Liver (tissue), 9 donors: ENCODE measurements around the gene MYO15B. TPM values are rescaled to one million over a fixed set of nuclear protein-coding genes. Genes with fewer than 3 reads are reported as not detected.

Experiments used
- DNase-seq: peaks from one replicate; pipeline ENCODE4 v3.0.0-alpha.2; 2017; ENCODE audit warnings: low spot score
- H3K27ac ChIP-seq, 2 donors: one replicate each; pipeline ENCODE4 v1.7.0; 2013; ENCODE audit warnings: inconsistent platforms in 2 of 2, low read length in 2 of 2, control low read depth in 1 of 2, low read depth in 1 of 2, mild to moderate bottlenecking in 1 of 2
- H3K27me3 ChIP-seq, 4 donors: one replicate each; pipeline versions ENCODE4 v1.6.1 to v1.7.0; 2013; ENCODE audit warnings: low read length in 3 of 4, inconsistent platforms in 1 of 4, mild to moderate bottlenecking in 1 of 4, moderate library complexity in 1 of 4; ENCODE audit not compliant: control insufficient read depth in 4 of 4, insufficient read depth in 4 of 4
- H3K36me3 ChIP-seq, 4 donors: one replicate each; pipeline versions ENCODE4 v1.6.1 to v1.7.0; 2013; ENCODE audit warnings: low read length in 3 of 4, mild to moderate bottlenecking in 3 of 4, low read depth in 1 of 4, moderate library complexity in 1 of 4; ENCODE audit not compliant: control insufficient read depth in 4 of 4, insufficient read depth in 3 of 4
- H3K4me1 ChIP-seq, 4 donors: one replicate each; pipeline versions ENCODE4 v1.6.1 to v1.7.0; 2013; ENCODE audit warnings: low read length in 3 of 4, mild to moderate bottlenecking in 3 of 4, moderate library complexity in 1 of 4; ENCODE audit not compliant: control insufficient read depth in 4 of 4, insufficient read depth in 4 of 4
- H3K4me3 ChIP-seq, 3 donors: one replicate each; pipeline versions ENCODE4 v1.6.1 to v1.7.0; 2013; ENCODE audit warnings: low read length in 3 of 3, control low read depth in 1 of 3, low read depth in 1 of 3, mild to moderate bottlenecking in 1 of 3
- H3K9ac ChIP-seq, 2 donors: one replicate each; pipeline ENCODE4 v1.7.0; 2013; ENCODE audit warnings: low read length in 2 of 2, mild to moderate bottlenecking in 2 of 2, moderate library complexity in 2 of 2, control low read depth in 1 of 2, low read depth in 1 of 2
- H3K9me3 ChIP-seq, 4 donors: one replicate each; pipeline versions ENCODE4 v1.6.1 to v1.7.0; 2013; ENCODE audit warnings: low read length in 3 of 4; ENCODE audit not compliant: control insufficient read depth in 4 of 4
- ATF3 ChIP-seq: IDR thresholded peaks from 2 replicates; pipeline ENCODE4 v1.6.1; 2016; ENCODE audit warnings: antibody characterized with exemption
- CTCF ChIP-seq: fragments of 150-350 bp; IDR thresholded peaks from 2 replicates; pipeline ENCODE4 v1.5.1; 2017; ENCODE audit warnings: improper control_type of control experiment, low read depth, low read length; ENCODE audit not compliant: missing input control
- EGR1 ChIP-seq, 2 donors: IDR thresholded peaks; 2 replicates each; pipeline ENCODE4 v1.6.1; 2016 to 2018; ENCODE audit warnings: antibody characterized with exemption in 2 of 2, low read depth in 2 of 2
- FOXA2 ChIP-seq: IDR thresholded peaks from 2 replicates; pipeline ENCODE4 v1.6.1; 2016; ENCODE audit warnings: antibody characterized with exemption
- GABPA ChIP-seq, 2 donors: IDR thresholded peaks in 1 of 2; conservative IDR thresholded peaks in 1 of 2; 2 replicates each; pipeline ENCODE4 v1.6.1; 2016; ENCODE audit warnings: antibody characterized with exemption in 2 of 2, mild to moderate bottlenecking in 1 of 2, moderate library complexity in 1 of 2
- HNF4G ChIP-seq: IDR thresholded peaks from 2 replicates; pipeline ENCODE4 v1.6.1; 2016; ENCODE audit warnings: antibody characterized with exemption
- MAX ChIP-seq: IDR thresholded peaks from 2 replicates; pipeline ENCODE4 v1.6.1; 2016; ENCODE audit warnings: antibody characterized with exemption
- NR2F2 ChIP-seq: IDR thresholded peaks from 2 replicates; pipeline ENCODE4 v1.6.1; 2016; ENCODE audit warnings: antibody characterized with exemption
- RAD21 ChIP-seq, 2 donors: IDR thresholded peaks; 2 replicates each; pipeline ENCODE4 v1.6.1; 2016; ENCODE audit warnings: antibody characterized with exemption in 2 of 2, mild to moderate bottlenecking in 2 of 2
- REST ChIP-seq: IDR thresholded peaks from 2 replicates; pipeline ENCODE4 v1.6.1; 2016; ENCODE audit warnings: antibody characterized with exemption, mild to moderate bottlenecking
- RXRA ChIP-seq, 2 donors: IDR thresholded peaks; 2 replicates each; pipeline ENCODE4 v1.6.1; 2017 to 2018; ENCODE audit warnings: antibody characterized with exemption in 2 of 2, mild to moderate bottlenecking in 1 of 2
- SP1 ChIP-seq: IDR thresholded peaks from 2 replicates; pipeline ENCODE4 v1.6.1; 2018; ENCODE audit warnings: antibody characterized with exemption, mild to moderate bottlenecking
- TAF1 ChIP-seq: conservative IDR thresholded peaks from 2 replicates; pipeline ENCODE4 v1.6.1; 2016; ENCODE audit warnings: antibody characterized with exemption, mild to moderate bottlenecking
- YY1 ChIP-seq: IDR thresholded peaks from 2 replicates; pipeline ENCODE4 v1.6.1; 2016; ENCODE audit warnings: antibody characterized with exemption, mild to moderate bottlenecking
- ZBTB33 ChIP-seq: IDR thresholded peaks from 2 replicates; pipeline ENCODE4 v1.6.1; 2016; ENCODE audit warnings: antibody characterized with exemption
- WGBS: extraction: QIAGEN DNeasy Blood & Tissue Kit; methylation state at CpG from one replicate; pipeline ENCODE4 v1.1.7; 2013; 5-methylcytosine and 5-hydroxymethylcytosine counted together
- polyA plus RNA-seq, 2 donors: library from polyadenylated mRNA; stranded (reverse) in 1 of 2; unstranded in 1 of 2; fragments of 200-250 nt in 1 of 2; fragments of >200 nt in 1 of 2; fragmentation: Nextera tagmentation in 1 of 2; extraction: Ambion mirVana in 1 of 2; gene quantifications; one replicate each; pipeline versions ENCODE4 v1.2.1 to v1.2.3, GENCODE V29; 2013 to 2015
- total RNA-seq, 2 donors: library from RNA; depleted of rRNA; stranded (reverse); fragments of >200 nt; gene quantifications; one replicate each; pipeline ENCODE4 v1.2.3, GENCODE V29; 2014
- donor health status: healthy.
- donor health status: healthy.
- donor health status: healthy.
- donor health status: healthy.
- donor health status: healthy.

MYO15B gene
- total and polyA plus RNA-seq, 4 donors = 13.3 to 34.4 (median 18.0) TPM

- TF ChIP-seq REST = no peak
Measured at GRCh38 chr17:75639771-75640555, 52.4 kb downstream of the MYO15B start (continued).

GRCh38 chr17:75640556-75641119, 53.0 kb downstream of the MYO15B start:
- peaks cover 0 to 3% (median 2%) of the 10 kb centered on the region in 4 donors for H3K4me1 ChIP-seq
- H3K9ac ChIP-seq = no peak overlapping the region
- H3K9me3 ChIP-seq = no peaks in the 10 kb centered on the region
- H3K4me3 ChIP-seq = no peak overlapping the region
- no peaks in the 10 kb centered on the region for H3K27me3 ChIP-seq
- no peak overlapping the region for H3K27ac ChIP-seq
- peaks cover 0 to 9% (median 2%) of the 10 kb centered on the region in 4 donors for H3K36me3 ChIP-seq
- 98% methylated on average over 13 of the region's 13 CpGs for WGBS
- DNase-seq = no peak
- TF ChIP-seq ZBTB33 (no peak), SP1 (no peak), ATF3 (no peak), GABPA (IDR thresholded peaks at IDR 0.05 in 1 of 2, conservative IDR thresholded peaks at IDR 0.05 in 1 of 2) (no peak), TAF1 (no peak), EGR1 (IDR thresholded peaks at IDR 0.05; ENCODE audit: low read depth in 2 of 2) (no peak), MAX (no peak), RAD21 (IDR thresholded peaks at IDR 0.05) (no peak), RXRA (IDR thresholded peaks at IDR 0.05) (no peak), CTCF (no peak), NR2F2 (no peak), FOXA2 (no peak), YY1 (no peak), HNF4G (no peak)
